ENCODE results near the gene NUP214. TPM values are rescaled to one million over a fixed set of nuclear protein-coding genes. Genes with fewer than 3 reads are reported as not detected.
"Not testable (repeated sequence)": the region's sequence is repeated elsewhere in the genome, so short reads cannot be mapped to it uniquely, and the experiment has no call there.

NUP214 gene
- polyA plus RNA-seq, 1 donor: 27.1 TPM

DNA sequence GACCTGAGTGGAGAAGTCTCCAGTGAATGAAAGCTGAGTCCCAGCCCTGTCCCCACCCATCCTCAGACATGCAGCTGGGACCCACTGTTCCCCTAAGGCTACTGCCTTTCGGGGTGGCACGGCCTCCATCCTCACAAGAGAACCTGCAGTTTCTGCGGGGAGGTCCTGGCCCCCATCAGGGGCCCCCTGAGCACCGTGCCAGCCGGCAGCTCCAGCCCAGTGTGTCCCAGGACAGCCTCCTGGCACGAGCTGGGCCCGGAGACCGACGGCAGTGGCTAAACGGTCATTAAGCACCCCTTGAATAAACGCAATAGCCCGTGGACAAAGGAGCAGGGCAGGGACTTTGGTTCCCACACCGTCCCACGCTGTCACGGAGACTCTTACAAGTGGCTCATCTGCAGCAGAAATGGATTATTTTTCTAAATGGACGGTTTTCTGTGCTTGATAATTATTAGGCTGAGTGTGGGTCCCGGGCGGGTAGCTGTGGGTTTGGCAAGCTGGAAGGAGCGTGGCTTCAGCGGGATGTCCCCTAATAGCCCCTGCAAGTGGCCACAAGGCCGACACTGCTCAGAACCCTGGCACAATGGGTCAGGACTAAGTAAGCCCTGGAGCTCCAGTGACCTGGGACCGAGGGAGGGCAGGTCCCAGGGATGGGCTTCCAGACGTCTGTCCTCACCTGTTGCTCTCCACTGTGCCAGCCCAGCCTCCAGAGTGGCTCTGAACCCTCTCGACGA is 133.5 kb downstream of the NUP214 start:
- DNase-seq (ENCODE audit: low read depth): no peak

GRCh38 chr9:131259432-131259898 is 134.1 kb downstream of the NUP214 start:
- DNase-seq (ENCODE audit: low read depth): no peak

DNA sequence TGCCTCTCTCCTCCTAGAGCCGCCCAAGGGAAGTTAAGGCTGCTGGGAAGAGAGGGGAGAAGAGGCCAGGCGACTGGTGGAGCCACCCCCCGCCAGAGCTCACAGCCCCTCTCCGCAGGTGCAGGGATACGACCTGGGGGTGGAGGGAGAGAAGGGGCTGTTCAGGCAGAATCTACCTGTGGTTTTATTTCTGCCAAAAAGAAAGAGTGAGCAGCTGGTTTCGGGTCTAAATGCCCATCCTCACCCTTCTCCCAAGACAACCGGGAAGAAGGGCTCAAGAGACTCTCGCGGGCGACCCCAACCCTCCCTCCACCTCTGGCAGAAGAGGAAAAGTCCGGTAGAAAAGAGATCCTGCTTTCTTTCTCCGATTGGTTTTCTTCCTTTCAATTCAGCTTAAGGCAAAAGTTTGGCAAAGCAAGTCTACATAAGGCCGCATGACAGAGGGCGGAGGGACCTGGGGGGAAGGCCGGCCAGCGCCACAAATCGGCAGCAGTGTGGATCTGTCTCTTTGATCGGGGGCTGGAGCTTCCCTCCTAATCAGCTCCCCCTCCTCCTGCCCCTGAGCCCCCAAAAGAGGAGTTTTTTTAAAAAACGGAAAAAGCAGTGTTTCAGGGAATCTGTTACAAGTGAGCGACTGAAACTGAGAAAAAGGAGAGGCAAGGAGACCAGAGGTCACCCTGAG is 134.7 kb downstream of the NUP214 start:
- DNase-seq (ENCODE audit: low read depth): no peak

GRCh38 chr9:131260751-131261452 is 135.5 kb downstream of the NUP214 start:
- DNase-seq (ENCODE audit: low read depth): no peak

GRCh38 chr9:131262327-131263032 is 137.1 kb downstream of the NUP214 start:
- DNase-seq (ENCODE audit: low read depth): no peak

DNA sequence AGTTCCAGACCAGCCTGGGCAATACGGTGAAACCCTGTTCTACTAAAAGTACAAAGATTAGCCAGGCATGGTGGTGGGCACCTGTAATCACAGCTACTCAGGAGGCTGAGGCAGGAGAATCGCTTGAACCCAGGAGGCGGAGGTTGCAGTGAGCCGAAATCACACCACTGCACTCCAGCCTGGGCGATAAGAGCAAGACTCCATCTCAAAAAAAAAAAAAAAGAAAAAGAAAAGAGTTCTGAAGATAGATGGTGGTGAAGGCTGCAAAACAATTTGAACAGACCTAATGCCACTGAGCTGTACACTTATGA is 137.6 kb downstream of the NUP214 start:
- DNase-seq (ENCODE audit: low read depth): not testable (repeated sequence)

DNA sequence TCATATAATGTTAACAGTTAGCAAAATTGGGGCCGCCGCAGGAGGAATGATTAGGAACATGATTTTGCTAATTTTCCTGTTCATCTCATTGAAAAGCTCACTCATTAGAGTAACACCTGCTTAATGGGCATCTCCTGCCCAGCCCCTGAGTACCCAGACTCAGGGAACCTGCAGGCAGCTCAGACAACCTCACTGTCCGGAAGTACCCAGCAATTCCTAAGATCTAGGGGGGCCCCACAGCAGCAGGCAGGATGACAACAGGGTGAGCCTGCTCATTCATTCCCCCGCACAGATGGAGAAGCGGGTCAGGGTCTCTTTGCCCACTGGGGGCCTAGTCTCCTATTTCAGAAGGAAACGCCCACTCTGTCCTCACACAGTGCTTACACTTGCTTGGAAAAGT is 138.3 kb downstream of the NUP214 start:
- DNase-seq (ENCODE audit: low read depth): no peak

GRCh38 chr9:131264231-131264630 is 138.8 kb downstream of the NUP214 start:
- no peak for DNase-seq (ENCODE audit: low read depth)

DNA sequence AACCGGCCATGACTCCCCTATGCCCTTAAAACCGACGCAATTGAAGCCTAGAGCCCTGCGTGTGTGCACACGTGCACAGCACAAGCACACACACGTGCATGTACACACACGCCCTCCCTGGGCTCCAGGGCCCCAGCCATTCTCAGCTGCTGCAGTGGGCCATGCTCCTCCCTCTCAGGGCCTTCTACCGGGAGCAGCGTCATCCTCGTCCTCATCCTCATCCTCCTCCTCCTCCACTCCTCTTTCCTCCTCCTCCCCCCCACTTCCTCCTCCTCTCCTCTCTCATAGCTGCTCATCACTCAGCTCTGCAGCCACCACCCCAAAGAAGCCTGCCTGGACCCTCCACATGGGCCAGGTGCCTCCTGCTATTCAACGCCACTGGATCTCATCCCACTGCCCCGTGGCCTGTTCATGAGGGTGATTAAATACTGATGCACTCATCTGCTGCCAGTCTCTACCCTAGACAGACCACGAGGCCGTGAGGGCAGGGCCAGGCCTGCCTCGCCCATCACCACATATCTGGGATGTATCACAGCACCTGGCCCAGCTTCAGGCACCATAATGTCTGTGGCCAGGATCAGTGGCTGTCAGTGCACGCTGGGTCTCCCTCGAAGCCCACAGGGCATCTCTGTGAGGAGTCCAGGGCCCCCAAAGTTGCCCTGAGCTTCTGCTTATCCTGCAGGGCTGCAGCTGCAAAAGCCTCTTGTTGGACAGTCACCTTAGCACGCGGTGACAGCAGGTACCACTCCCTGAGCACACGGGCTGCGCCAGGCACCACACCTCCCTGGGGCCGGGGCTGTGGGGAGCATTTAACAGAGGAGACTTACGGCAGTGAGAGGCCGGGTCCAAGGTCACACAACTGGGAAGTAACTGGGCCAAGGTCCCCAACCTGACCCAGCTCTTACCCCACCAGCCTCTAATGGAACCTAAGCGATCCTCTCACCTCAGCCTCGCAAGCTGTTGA is 141.2 kb downstream of the NUP214 start:
- DNase-seq (ENCODE audit: low read depth): no peak

DNA sequence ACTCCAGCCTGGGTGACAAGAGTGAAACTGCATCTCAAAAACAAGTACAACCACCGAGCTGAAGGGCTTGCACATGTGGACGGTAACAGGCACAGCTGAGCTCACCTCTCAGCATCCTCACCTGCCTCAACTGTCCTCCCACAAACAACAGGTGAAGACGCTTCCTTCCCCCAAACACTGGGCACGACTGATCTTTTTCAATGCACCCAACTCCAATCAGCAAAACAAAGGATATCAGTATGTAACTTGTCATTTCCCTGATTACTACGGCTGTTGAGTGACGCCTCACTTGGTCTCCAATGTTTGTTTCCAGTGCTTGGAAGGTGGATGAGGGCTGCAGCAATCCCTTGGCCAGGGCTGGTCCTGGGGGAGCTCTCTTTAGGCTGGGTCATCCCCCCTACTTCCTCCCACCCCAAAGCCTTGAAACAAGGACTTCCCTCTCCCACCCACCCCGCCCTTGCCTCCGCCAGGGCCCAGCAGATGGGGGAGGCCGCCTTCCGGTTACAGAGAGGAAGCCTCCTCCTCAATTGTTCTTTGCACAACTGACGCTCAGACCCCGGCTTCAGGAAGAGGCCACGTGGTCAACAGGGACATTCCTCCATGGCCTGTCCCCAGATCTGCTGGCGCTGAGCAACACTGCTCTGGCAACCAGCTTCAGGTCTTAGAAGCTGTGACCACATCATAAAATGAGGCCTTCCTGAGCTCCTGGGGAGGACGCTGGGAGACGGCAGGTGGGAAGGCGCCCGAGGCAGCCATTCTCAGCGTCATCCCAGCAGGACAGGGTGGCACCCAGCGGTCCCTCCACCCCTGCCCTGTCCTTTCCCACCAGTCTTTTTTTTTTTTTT is 145.0 kb downstream of the NUP214 start:
- DNase-seq (ENCODE audit: low read depth): no peak

- DNase-seq (ENCODE audit: low read depth): not testable (repeated sequence)
Measured at GRCh38 chr9:131271016-131271273, 145.6 kb downstream of the NUP214 start.

DNA sequence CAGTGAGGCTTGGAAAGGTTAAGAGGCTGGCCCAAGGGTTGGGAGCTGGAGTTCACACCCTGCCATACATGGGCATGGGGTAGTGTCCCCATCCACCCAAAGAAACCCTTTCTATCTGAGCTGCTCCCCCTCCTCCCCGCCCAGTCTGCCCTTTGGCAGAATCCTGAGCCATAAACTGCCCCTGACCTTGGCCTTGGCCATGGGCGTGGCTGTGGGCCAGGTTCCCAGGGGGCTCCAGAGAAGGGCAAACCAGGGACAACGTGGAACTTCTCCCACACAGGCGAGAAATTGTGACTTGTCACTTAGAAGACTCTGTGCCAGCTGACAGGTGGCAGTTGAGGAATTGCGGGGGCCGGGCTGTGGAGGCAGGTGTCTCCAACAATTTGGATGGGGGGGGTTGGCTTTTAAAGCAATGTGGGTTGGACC is 146.1 kb downstream of the NUP214 start:
- no peak for DNase-seq (ENCODE audit: low read depth)

GRCh38 chr9:131272212-131272611 is 146.8 kb downstream of the NUP214 start:
- DNase-seq (ENCODE audit: low read depth): no peak

- DNase-seq (ENCODE audit: low read depth): no peak
Measured at GRCh38 chr9:131273146-131273855, 147.9 kb downstream of the NUP214 start.

DNA sequence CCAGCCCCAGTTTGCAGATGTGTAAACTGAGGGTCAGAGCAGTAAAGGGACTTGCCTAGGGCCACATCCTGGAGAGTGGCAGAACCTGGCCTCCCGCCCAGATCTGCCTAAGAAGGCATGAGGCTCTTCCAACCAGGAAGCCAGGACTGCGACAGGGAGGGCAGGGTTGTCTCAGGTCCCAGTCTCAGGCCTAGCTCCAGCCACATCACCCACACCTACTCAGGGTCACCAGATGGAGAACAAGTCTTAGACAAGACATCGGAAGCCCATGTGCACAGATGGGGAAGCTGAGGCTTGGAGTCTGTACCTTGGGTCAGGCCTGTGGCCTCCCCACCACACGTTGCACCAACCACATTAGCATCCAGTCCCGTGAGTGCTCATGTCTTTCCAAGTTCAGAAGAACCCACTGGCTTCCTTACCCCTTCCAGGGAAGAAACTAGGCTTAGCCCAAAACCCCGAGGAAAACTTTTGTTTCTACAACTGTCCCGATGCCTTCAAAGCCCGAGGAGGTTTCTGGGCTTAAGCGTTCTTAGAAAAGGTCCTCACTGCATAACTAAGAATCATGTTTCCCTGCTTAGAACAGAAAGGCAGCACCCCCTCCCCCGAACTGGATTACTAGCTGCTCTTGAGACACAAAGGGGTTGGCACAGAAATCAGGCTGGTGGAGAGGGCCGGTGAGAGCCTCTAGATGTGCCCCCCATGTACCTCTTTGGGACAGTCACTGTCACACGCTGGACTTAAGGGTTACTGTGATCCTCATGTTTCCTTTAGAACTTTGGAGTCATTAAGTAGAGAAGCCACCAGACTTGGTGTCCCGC is 148.7 kb downstream of the NUP214 start:
- no peak for DNase-seq (ENCODE audit: low read depth)

- DNase-seq (ENCODE audit: low read depth): no peak
Measured at GRCh38 chr9:131274674-131275331, 149.4 kb downstream of the NUP214 start.

DNA sequence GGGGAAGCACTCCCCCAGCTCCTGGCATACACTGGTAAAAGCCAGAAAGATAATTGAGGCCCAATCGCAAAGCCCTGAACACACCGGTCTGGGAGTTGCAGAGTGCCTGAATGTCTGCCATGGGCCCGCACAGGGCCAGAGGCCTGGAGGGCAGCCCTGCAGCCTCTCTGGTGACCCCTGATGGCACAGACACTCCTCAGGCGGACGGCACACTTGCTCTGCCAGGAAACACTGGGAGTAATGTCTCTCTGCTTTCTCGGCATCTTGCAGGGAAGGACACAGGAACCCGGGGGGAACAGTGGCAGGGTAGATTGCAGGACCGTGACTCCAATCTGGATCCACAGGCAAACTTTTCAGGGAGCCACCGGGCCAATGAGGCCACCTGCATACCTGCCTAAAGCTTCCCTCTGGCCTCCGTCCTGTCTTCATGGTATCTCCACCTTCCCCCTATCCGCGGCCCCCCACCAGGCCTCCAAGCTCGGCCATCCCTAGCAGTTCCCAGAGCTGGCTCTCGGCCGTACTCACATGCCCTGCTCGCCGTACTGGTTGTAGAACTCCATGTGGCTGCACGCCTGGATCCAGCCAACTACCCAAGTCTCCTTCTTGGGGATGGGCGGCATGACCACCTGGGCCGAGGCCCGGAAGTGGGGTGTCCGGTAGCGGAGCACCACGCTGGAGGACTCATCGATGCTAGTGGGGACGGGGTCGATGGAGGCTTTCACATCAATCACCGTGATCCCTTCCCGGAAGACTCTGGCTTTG is 150.1 kb downstream of the NUP214 start:
- DNase-seq (ENCODE audit: low read depth): no peak
